GM18508 (cell line): ENCODE data around the gene SPATA20.

Experiments
- ATAC-seq: cut with Tn5 transposase; IDR thresholded peaks from one replicate; pipeline ENCODE4 v1.9.1; 2021; ENCODE audit warnings: moderate number of reproducible peaks; ENCODE audit not compliant: insufficient read depth, unreplicated experiment

The SPATA20 gene

DNA sequence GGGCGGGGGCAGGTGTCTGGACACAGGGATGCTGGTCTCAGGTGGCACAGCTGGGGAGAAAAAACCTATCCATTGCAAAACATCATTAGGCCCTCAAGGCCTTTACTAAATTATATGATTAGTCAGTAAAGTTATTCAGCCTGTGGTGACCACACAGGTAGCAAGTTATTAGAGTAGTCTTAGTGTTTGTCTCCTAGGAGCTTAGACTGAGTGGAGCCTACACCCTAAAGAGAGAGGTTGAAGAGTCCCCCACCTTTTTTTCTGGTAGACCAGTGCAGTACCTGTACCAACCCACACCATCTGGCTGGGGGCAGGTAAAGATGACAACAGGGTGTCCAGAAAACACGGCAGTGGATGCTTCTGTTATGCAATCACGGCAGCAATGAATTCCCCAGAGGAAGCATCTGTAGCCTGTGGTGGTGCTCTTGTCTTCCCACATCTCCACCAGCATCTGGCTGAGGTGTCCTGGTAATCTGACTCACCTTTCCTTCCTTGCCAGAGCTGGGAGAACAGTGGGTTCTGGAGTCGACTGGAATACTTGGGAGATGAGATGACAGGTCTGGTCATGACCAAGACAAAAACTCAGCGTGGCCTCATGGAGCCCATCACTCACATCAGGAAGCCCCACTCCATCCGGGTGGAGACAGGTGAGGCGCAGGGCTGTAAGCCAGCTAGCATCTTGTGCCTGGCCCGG lies 27.7 kb upstream of the SPATA20 start:
- ATAC-seq = no peak

DNA sequence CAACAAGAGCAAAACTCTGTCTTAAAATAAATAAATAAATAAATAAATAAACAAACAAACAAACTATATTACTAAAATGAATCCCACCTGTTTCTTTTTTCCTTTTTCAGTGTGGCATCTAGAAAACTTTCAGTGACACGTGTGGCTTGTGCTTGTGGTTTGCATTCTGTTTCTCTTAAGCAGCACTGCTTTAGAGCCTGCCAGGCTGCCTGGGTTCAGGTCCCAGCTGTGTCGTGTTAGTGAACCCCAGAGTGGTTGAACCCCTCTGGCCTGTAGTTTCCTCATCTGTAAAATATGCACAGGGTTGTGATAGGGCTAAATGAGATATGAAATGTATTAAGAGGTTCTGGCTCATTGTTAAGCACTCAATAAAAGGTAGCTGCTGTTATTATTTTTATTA lies 26.5 kb upstream of the SPATA20 start:
- ATAC-seq = no peak

DNA sequence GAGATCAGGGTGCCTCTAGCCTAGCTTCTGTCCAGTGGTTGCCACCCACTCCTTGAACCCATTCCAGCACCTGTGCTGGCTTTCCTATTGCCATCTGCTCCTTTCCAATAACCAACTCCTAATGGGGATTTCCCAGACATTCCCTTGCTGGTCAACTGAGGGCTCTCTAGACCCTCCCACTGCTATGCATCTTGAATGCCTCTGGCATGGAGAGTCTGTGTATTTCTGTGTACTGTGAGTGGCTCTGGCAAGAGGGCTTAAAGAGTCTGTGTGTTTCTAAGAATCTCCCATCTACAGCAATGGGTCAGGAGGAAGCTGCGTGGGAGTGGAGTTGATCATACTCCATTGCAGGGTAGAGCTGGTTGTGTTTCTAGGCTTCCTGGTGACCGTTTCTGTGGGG lies 25.5 kb upstream of the SPATA20 start:
- ATAC-seq = no peak

DNA sequence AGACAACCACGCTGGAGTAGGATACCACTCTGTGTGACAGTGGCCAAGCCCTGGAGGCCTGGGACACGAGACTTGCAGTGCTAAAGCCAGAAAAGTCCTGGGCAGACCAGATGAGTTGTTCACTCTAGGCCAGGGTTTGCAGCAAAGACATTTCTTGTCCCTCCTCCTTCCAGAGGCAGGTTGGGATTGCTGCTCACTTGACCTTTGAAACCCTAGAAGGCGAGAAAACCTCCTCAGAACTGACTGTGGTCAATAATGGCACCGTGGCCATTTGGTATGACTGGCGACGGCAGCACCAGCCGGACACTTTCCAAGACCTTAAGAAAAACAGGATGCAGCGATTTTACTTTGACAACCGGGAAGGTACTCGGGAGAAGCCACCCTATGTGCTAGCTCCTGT lies 24.2 kb upstream of the SPATA20 start:
- ATAC-seq = no peak

DNA sequence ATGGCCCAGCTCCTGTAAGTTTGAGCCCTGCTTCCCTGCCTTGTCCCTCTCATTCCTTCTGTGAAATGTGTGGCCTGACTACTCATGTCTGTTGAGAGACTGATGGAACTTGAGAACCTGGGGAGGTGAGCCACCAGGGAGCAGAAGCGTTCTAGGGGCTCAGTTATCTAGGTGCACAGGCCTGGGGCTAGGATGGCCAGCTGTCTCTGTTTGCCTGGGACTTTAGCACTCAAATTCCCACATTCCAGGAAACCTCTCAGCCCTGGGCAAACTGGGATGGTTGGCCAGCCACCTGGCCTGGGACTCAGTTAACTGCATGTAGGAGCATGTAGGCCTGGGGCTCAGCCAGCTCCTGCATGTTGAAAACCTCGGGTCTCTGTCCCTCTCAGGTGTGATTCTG lies 23.8 kb upstream of the SPATA20 start:
- ATAC-seq = no peak

DNA sequence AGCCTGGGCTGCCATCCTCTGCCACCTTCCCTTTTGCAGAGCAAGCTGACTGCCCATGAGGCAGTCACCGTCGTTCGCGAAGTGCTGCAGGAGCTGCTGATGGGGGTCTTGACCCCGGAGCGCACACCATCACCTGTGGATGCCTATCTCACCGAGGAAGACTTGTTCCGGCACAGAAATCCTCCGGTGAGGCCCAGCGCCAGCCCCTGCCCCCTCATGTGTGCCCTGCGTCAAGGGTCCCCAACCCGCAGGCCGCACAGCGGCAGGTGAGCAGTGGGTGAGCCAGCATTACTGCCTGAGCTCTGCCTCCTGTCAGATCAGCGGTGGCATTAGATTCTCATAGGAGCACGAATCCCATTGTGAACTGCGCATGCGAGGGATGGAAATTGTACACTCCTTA lies 22.1 kb upstream of the SPATA20 start:
- ATAC-seq = no peak

DNA sequence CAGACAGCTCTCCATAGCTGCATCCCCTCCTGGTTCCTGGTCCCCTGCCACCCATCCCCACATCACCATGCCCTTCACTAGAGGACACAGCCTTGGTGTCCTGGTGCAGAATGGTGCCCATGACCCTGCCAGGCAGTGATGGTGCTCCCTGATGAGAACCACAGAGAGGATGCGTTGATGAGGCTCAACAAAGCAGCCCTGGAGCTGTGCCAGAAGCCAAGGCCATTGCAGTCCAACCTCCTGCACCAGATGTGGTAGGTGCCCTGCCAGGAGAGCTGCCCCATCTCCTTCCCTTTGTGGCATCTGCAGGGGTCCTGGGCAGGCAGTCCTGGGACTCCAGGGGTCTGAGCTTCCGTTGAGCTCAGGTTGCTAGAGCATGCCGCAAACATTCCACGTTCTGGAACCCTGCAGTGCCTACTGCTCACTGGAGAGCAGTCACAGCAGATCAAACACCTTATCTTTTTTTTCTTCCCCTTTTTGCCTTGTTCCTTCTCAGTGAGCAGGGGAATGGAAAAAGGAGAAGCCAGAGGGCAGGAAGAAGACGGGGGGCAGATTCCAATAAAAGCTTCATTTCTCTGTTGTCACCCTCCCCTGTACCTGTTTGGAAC lies 19.7 kb upstream of the SPATA20 start:
- no peak for ATAC-seq

DNA sequence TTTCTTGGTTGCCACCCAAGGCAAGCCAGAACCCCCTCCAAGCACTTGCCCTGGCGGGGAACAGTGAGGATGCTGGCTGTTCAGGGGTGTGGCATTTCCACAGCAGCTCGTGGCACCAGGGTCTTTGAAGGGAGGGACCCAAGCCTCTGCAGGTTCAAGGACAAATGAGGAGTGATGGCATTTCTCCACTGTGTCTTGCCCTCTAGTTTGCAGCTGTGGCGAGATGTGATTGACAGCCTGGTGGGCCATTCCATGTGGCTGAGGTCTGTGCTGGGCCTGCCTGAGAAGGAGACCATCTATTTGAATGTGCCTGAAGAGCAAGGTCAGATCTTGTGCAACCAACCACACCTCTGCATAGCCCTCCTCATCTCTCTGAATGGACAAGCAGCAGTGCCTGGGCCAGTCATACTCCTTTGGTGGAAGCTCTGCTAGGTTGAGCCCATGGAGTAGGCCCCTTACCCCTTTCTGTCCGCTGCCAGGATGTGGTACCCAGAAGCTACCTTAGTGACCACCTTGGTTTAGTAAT lies 19.0 kb upstream of the SPATA20 start:
- no peak for ATAC-seq

DNA sequence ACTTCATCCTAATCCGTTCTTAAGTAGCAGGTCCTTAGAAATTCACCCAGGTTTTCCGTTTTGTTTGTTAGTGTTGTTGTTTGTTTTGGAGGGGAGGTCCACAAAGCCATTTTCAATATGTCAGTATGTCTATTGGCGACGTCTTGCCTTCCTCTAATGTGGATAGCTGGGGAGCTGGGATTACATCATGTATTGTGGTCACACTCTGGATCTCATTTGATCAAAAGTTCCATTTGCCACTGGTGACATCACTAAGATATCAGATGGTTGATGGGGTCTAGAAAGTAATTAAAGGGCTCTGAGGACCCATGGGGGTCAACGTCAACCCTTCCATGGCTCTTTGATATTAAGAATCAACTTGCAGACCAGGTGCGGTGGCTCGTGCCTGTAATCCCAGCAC lies 17.1 kb upstream of the SPATA20 start:
- no peak for ATAC-seq

DNA sequence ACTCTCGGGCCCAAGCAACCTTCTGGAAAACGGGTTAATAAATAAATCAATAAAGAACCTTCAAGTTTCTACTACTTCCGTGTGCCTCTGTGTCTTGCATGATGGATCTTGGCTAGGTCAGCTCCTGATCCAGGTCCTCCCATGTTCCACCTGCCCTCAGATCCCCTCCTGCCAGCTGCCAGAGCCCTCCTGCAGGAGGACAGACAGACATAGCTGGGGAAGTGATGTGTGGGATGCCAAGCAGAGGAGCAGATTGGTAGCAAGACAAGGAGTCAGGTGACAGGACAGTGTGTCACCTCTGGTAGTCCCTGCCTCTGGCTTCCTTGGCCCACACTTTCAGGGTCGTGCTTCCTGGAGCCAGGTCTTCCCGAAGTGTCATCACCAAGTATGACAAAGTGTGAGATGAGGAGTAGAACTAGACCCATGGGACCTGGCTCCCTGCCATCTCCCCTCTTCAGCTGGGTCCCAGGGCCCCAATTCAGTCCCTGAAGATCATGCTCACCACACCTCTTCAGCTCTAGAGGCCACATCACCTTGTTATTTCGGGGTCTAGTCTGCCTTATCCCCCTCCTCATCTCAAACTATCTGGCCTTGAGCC lies 15.4 kb upstream of the SPATA20 start:
- ATAC-seq = no peak

DNA sequence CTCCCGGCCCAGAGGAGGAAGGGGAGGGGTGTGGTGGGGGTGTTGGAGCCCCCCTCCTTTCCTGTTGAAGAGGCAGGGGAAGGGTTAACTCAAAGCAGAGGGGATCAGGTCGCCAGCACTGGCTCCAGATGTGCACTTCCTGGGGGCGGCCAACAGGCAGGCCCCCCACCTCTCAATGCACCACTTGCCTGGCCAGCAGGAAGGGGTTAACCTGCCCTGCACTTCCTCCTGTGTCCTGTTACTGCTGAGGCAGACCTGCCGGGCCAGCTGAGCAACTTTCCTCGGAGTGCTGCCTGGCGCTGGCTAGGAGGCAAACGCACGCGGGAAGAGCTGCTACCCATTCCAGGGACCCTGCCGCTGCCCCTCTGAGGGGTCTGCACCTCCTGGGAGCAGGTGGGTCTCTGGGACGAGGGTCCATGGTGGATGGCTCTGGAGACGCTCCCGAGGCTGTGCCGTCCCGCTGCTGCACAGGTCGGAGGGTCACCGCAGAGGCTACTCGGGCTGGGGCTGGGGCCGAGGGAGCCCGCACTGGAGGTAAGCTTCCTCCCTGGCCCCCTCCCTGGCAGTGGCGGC lies 14.4 kb upstream of the SPATA20 start, which contains the start of gene EPN3:
Gene EPN3 (plus strand): TSS at position 284 of the 573 bp plus-strand sequence. CDS start 3,822 bp downstream, outside the sequence.
- ATAC-seq = no peak

DNA sequence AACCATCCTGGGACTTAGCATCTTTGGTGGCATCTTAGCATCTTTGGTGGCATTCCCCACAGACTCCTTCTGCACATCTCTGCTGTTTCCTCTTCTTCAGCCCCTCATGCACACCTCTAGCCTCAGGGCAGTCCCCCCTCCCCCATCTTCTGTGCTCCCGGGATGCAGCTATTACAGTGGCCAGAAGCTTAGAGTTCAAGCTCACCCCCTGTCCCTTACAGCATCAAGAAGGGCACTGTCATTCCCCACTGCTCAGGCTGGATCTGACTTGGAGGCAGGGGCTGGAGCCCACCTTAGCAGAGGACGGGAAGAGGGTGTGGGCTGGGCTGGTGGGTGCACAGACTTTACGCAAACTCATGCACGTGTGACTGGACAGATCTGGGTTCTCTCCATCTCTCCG lies 13.8 kb upstream of the SPATA20 start:
- ATAC-seq = no peak

DNA sequence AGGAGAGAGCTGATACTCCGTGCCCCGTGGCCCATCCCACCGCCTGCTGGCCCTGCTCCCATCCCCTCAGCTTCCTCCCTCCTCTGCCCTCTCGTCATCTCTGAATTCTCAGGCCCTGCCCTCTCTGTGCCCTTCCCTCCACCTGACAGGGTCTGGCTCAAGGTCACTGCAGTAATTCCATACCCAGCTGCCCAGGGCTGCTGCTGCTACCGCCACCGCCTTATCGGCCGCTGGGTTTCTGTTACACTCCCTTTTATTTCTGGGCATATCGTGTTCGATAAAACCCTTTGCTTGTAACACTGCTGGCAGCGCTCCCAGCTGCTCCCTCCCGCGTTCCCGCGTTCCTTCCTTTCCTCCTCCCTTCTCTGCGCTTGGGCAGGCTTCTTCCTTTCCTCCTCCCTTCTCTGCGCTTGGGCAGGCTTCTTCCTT lies 13.2 kb upstream of the SPATA20 start:
- no peak for ATAC-seq

DNA sequence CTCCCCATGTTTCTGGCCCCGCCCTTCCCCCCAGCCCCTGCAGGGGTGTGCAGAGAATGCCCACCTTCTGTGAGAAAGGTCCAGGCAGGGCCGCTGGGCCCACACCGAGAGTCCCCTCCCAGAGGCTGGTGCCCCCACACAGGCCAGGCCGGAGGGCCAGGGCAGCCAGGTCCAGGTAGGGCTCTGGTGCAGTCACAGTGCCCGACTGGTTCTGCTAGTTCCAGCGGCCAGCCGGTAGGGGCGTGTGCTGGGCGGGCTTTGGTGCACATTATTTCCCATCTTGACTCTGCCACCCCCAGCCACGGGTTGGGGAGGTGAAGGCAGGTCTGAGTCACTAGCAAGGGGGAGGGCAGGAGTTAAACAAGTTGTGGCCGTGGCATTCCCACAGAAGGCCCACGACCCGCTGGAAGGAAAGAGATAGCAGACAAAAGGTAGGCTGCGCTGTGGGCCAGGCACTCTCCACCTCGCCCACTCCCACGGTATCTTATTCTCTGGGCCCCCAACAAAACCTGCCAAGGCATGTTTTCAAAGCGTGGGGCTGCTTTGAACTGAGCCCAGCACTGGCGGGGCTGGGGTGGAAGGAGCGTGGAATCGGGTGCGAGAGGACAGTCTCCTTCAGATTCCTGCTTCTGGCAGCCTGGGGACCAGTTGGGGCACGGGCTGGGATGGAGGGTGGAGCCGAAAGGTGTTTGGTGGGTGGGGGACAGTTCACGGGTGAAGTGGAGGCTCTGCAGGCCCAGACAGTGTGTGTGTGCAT lies 12.6 kb upstream of the SPATA20 start:
- no peak for ATAC-seq

DNA sequence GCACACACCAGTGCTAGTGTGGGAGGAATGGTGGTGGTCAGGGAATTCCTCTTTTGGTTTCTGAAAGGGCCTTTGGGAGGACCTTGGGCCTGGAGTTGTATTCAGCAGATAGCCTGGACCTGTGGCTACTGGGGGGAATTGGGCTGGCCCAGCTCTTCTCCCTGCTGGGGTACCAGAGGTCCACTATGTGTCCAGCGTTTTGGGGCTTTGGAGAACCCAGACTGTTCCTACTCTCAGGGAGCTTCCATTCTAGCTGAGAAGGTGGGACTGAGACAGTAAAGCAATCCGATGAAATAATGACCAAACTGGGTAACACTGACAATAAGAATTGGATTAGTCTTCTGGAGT lies 12.0 kb upstream of the SPATA20 start:
- ATAC-seq = no peak

DNA sequence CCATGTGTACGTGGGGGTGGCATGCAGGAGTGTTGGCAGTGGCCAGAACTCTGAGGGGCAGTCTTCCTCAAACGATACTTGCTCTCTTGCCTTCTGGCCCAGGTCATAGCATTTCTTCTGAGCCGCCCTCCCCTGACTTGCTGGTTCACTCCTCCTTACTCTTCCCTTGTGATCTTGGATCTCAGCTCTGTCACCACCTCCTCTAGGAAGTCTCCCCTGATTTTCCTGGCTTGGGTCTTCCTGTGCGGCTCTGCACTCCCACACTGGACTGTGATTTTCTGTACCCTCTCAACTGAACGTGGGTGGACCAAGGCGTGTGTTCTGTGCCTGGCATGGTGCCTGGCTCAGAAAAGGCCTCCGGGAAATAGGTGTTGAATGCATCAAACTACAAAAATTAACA lies 11.6 kb upstream of the SPATA20 start:
- ATAC-seq = no peak

DNA sequence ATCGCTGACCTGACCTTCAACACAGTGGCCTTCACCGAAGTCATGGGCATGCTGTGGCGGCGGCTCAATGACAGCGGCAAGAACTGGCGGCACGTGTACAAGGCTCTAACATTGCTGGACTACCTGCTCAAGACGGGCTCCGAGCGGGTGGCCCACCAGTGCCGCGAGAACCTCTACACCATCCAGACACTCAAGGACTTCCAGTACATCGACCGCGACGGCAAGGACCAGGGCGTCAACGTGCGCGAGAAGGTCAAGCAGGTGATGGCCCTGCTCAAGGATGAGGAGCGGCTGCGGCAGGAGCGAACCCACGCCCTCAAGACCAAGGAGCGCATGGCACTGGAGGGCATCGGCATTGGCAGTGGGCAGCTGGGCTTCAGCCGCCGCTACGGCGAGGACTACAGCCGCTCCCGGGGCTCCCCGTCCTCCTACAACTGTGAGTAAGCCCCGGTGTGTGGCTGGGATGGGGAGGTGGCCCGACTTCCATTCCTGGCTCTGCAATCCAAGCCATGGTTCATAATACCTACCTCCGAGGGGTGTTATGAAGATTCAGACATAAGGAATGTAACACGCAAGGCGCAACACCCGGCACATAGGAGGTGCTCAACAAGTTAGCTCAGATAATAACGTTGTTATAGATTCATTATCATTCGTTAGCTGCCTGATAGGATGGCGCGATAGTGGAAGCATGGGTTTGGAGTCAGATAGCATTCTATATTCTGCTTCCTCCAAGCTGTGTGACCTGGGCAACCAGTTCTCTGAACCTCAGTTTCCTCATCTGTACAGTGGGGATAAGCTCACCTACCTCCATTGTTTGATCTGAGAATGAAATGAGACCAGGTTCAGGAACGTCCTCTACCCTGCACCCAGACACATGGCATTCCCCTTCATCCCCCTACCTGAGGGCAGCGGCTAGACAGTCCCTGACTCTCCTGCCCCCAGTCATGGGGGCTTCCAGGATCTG lies 10.0 kb upstream of the SPATA20 start:
- no peak for ATAC-seq

DNA sequence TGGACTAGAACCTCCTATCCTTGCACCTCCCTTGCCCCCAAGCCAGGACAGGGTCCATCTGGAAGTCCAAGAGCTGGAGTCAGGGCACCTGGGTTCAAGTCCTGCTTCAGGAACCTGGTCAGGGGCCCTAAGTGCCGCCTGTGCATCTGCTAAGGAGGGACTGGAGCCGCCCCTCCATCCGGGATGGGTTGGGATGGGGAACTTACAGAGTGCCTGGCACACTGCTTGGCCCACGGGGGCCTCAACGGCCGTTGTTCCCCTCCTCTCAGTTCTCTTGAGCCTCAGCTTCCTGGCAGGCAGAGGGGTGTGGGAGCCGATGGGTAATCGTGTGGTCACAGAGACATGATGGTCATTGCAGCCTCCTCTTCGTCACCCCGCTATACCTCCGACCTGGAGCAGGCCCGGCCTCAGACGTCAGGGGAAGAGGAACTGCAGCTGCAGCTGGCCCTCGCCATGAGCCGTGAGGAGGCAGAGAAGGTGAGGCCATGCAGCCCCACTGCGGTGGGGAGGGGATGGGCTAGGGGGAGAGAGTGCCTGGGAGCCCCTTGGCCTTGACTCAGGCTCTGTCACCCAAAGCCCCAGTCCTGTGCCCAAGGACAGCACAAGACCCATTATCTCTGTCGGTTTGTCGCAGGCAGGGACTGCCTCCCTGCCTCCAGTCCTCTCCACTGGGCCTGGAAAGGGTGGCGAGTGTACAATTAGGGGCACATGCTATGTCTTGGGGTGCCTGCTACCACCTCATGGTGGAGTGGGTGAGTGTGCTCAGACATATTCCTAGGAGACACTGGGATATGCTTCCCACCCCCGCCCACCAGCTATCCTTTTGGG lies 9.0 kb upstream of the SPATA20 start:
- no peak for ATAC-seq
